ENCODE data around the gene UCK1.
"Not testable (repeated sequence)": the region's sequence is repeated elsewhere in the genome, so short reads cannot be mapped to it uniquely, and the experiment has no call there.

GRCh38 chr9:131549186-131549585, 18.1 kb upstream of the UCK1 start:
- not testable (repeated sequence) for TF ChIP-seq CTCF (IDR thresholded peaks at IDR 0.05; ENCODE audit: low read depth, low read length); MYC (IDR thresholded peaks at IDR 0.05; ENCODE audit: low read depth, low read length); POLR2A (IDR thresholded peaks at IDR 0.05; ENCODE audit: extremely low read depth, insufficient read length)
